Keratinocyte (primary cell): ENCODE data around the gene ATP2B2.

Experiments used
- CTCF ChIP-seq, 3 experiments: IDR thresholded peaks in 1 of 3; conservative IDR thresholded peaks in 1 of 3; optimal IDR thresholded peaks in 1 of 3; 2 replicates in 2 of 3; 3 replicates in 1 of 3; pipeline versions ENCODE3 to v1.5.1; 2011; ENCODE audit warnings: low read length in 3 of 3, mild to moderate bottlenecking in 3 of 3, moderate library complexity in 2 of 3, control low read depth in 1 of 3, inconsistent platforms in 1 of 3; ENCODE audit not compliant: insufficient read depth in 2 of 3; ENCODE audit errors: extremely low read depth in 1 of 3
- EZH2 ChIP-seq: IDR thresholded peaks from one replicate; pipeline ENCODE4 v1.6.1; 2012; ENCODE audit warnings: inconsistent platforms, mild to moderate bottlenecking, low read length, moderate library complexity

- TF ChIP-seq CTCF (optimal IDR thresholded peaks at IDR 0.05 in 1 of 3, IDR thresholded peaks at IDR 0.05 in 1 of 3, conservative IDR thresholded peaks at IDR 0.05 in 1 of 3; ENCODE audit: extremely low read depth in 1 of 3, insufficient read depth in 2 of 3, low read length in 3 of 3) (no peak), EZH2 (no peak)
Measured at GRCh38 chr3:10530241-10530640, 24.9 kb upstream of the ATP2B2 start.
